Body of pancreas (tissue), 4 donors: ENCODE measurements around the gene SURF4.

Source experiments
- CTCF ChIP-seq, 7 experiments: fragments of 450-650 bp in 4 of 7; fragments of 200-600 bp in 3 of 7; sonication (generic) in 3 of 7; IDR thresholded peaks; one replicate each; pipeline ENCODE4 v1.5.1; 2016 to 2019; ENCODE audit warnings: antibody characterized with exemption in 7 of 7
- POLR2A ChIP-seq, 3 donors: fragments of 450-650 bp; IDR thresholded peaks; one replicate each; pipeline ENCODE4 v1.6.1; 2016; ENCODE audit warnings: antibody characterized with exemption in 3 of 3, mild to moderate bottlenecking in 2 of 3

GRCh38 chr9:133342570-133342969 lies 33.3 kb downstream of the SURF4 start:
- TF ChIP-seq CTCF (IDR thresholded peaks at IDR 0.05) (no peak), POLR2A (IDR thresholded peaks at IDR 0.05) (no peak)
